NCI-H510A treated with DMSO at 0.1 percent for 48 hours (cell line): ENCODE data around the gene SRGAP2.
"Not testable (repeated sequence)": the region's sequence is repeated elsewhere in the genome, so short reads cannot be mapped to it uniquely, and the experiment has no call there.

ENCODE experiments used
- DNase-seq: peaks from one replicate; lab custom pipeline; 2025; lab: John Stamatoyannopoulos, UW

SRGAP2 gene

GRCh38 chr1:206203364-206204158 lies at the start of gene SRGAP2:
SRGAP2 (plus strand) TSS chr1:206203541; CDS start chr1:206205971, 2,430 bp downstream.
- DNase-seq: peak; percentile 11

GRCh38 chr1:206167350-206168029 lies 35.9 kb upstream of the SRGAP2 start:
- DNase-seq: not testable (repeated sequence)

- DNase-seq: not testable (repeated sequence)
Measured at GRCh38 chr1:206169794-206170193, 33.5 kb upstream of the SRGAP2 start.

DNA sequence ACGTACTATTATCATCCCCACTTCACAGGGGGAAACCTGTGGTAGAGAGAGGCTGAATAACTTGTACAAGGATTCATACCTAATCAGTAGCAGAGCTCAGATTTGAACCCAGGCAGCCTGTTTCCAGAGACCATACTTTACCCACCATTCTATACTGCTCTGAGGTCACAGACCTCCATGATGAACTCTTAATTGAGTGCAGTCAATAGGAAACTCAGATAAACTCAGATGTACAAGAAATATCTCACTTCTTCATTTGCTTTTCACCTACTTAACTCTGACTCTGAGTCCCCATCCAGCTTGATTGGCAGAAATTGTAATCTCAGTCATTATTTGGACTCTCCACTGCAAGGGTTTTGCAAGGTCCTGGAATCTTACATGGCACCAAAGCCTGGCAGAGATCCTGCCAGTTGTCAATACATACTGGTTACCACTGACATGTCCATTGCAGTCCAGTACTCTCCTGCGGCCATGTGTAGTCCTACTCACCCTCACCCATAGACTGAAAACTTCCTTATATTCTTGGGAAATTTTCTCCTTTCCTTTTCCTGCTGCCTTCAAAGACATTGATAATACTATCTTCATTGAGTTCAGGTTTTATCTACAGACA lies 30.1 kb upstream of the SRGAP2 start:
- not testable (repeated sequence) for DNase-seq

DNA sequence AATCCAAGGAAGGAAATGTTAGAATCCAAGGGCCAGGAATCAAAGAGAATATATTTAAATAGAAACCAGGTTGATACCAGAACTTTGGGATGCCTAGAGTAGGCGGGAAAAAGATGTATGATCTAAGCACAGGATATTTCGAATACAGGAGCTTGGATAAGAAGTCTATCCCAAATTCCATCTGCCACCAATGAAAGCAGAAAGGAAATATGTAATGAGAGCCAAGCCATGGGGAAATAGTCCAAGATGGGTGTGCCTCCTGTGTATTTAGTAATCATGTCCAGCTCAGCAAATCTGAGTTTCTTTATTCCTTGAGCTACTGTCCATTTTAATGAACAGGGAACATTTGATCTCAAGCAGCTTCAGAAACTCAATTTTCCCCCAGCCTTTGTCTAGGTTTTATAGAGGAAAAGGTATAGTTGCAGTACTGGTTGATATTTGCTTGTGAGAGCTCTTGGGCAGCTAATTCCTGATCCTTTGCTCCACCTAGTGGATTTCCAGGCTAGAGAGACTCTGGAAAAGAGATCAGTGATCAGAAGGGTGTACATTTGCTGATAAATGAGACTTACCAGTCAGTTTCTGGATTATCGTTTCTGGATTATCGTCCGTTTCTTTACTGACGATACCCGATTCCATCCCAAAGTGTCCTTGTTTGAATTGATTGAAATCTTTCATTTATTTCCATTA lies 29.0 kb upstream of the SRGAP2 start:
- DNase-seq: not testable (repeated sequence)

DNA sequence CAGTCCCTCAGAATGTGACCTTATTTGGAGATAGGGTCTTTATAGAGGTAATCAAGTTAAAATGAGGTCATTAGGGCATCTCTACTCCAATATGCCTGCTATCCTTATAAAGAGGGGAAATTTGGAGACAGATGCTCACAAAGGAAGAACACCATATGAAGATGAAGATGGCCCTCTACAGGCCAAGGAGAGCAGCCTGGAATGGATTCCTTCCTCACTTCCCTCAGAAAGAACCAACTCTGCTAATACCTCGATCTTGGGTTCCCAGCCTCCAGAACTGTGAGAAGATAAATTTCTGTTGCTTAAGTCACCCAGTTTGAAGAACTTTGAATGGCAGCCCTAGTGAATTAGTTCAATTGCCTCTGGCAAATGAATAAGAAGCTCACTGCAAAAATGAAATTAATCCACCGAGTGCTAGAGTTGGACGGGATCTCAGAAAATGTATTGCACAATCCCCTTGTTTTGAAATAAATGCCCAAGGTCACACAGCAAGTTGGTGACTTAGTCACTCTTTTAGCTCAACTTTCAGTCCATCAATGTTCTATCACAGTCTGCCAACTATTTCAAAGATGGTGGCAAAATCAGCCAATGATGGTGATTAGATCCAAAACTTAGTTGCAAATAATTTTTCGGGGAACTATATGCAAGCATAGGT lies 27.8 kb upstream of the SRGAP2 start:
- not testable (repeated sequence) for DNase-seq

GRCh38 chr1:206176114-206176502 lies 27.2 kb upstream of the SRGAP2 start:
- not testable (repeated sequence) for DNase-seq

DNA sequence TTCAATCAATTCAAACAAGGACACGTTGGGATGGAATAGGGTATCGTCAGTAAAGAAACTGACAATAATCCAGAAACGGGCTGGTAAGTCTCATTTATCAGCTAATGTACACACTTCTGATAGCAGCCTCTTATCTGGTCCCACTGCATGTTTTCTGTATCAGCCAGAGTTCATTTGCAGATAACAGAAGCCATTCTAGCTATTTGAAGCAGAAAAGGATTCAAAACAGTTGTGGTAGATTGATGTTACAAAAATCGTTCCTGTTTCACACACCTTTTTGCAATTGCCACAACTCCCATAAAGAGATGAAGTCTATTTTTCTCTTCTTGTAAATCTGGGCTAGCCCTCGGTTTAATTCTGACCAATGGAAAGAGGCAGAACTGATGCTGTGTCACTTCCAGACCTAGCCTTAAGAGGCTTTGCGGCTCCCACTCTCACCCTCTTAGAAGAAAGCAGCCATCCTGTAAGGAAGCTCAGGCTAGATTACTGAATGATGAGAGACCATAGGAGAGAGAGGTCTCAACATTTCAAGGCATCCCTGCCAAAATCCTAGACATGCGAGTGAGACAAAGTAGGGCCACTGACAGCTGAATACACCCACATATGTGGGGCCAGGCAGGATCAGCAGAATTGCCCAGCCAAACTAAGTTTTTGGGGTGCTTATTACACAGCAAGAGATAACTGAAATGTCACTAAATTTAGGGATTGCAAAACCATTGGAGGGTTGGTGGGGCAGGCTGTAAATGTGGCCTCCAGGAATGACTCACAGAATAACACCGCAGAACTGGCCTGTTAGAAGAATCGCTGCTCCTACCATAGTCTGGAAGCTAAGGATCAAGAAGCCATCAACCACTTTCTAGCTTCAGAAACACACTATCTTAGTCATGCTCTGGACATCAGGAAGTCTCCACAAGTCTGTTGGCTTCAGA lies 25.0 kb upstream of the SRGAP2 start:
- not testable (repeated sequence) for DNase-seq

DNA sequence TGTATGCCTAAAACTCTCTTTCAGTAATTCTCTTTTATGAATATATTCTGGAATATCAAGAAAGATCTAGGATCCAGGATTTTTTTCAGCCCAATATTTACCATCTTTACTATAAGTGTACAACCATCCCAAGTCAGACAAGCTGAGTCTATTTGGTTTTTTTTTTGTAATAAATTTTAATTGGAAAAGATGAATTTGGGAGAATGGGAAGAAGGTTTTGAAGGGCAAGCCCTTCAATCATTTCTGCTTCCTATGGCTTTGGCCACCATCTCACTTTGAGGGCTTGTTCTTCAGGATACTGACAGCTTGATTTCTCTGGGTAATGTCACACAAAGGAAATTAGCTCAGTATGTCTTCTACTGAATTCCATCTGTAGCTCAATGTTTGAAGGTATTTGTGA lies 23.7 kb upstream of the SRGAP2 start:
- DNase-seq: not testable (repeated sequence)

DNA sequence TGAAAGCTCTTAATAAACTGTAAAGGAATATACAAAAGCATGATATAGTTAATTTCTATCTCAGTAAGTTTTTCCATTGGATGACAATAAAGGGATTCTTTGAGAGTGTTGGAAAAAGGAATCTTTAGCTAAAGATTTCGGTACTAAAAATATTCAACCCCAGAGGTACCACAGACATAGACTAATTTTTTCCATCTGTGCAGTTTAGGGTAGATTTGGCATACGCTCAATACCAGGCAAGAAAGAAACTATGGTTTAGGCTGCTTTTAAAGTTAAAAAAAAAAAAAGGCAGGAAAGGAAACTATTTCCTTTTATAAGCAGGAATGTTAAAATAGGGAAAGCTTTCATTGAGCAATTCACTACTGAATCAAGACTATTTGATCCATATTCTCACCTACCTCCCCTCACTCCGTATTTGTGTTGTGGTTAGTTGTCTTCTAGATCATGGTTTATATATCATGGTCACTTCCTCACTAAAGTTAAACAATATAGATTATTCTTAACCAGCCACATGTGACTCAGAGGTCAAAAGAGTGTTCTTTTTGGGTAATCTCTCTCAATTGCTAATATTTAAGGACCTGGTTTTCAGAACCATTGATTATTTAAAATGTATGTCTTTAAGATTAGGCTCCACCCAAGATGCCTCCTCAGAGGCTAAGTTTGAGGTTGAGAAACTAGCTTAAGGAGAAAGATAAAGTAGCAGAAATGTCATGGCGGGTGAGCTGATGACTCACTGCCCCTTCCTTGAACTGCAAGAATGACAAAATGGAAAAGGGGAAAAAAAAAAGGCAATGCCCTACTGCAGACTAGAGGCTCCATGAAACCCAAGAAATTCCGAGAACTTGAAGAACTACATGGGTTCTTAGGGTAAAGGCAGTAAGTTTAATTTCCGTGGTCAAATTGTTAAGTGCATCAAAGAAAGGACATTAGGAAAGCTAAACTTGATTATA lies 20.7 kb upstream of the SRGAP2 start:
- DNase-seq: not testable (repeated sequence)

- not testable (repeated sequence) for DNase-seq
Measured at GRCh38 chr1:206183788-206184187, 19.6 kb upstream of the SRGAP2 start.

GRCh38 chr1:206185778-206186177 lies 17.6 kb upstream of the SRGAP2 start:
- DNase-seq: not testable (repeated sequence)

DNA sequence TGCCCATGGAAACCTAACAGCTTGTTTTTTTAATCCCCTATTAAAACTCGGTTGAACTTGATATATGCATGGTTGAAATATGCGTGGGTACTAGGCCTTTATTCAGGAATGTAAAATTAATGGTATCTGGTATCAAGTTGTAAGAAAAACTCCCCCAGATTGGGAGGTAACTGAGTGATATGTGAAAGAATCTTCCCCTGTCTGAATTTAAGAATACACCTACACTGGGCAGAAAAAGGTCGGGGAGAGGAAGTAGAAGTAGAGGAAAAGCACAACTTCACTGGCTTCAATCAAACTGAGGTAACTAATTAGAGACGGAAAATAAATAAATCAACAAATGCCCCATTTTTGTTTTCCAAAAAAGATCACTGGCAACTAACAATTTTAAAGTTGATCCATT lies 16.5 kb upstream of the SRGAP2 start:
- not testable (repeated sequence) for DNase-seq

DNA sequence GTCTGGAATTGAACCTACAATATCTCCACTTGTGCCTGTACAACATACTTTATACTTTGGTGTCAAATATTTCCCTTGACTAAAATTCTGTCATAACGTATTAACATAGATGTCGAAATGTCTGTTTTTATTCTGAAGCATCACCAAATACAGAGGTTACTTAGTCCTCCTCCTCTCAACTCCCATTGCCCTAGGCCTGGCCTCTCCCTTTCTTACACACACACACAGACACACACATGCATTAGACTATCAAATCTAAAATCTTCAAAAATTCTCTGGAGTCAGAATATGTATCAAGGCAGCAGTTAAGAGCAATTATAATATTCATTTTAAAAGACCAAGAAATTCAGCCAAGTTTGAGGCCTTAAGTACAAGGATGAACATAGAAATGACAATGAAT lies 8.2 kb upstream of the SRGAP2 start:
- not testable (repeated sequence) for DNase-seq

GRCh38 chr1:206196748-206197424 lies 6.5 kb upstream of the SRGAP2 start:
- DNase-seq: not testable (repeated sequence)

- peak; percentile 98 for DNase-seq
Measured at GRCh38 chr1:206202789-206203363, 465 bp upstream of the SRGAP2 start, which contains the start of gene FAM72A. FAM72A (minus strand) TSS chr1:206202839; CDS start chr1:206202025, 814 bp downstream.

- not testable (repeated sequence) for DNase-seq
Measured at GRCh38 chr1:206204159-206204511, 794 bp downstream of the SRGAP2 start.

- not testable (repeated sequence) for DNase-seq
Measured at GRCh38 chr1:206204871-206205270, 1.5 kb downstream of the SRGAP2 start.
